Transverse colon (tissue), 4 donors: ENCODE data around the gene RXRG.

Source experiments
- POLR2A ChIP-seq: fragments of 450-650 bp; IDR thresholded peaks from one replicate; pipeline ENCODE4 v1.6.1; 2016; ENCODE audit warnings: antibody characterized with exemption, mild to moderate bottlenecking, moderate library complexity
- POLR2AphosphoS5 ChIP-seq, 3 donors: sonication (generic); formaldehyde crosslinking; IDR thresholded peaks; one replicate each; pipeline ENCODE4 v1.6.1; 2016; ENCODE audit warnings: antibody characterized with exemption in 3 of 3
- TF ChIP-seq, protein P1 (sequence below), 5 experiments: fragments of 200-600 bp in 3 of 5; fragments of 450-650 bp in 2 of 5; sonication (generic) in 3 of 5; IDR thresholded peaks; 1 replicate in 2 of 5; 2 replicates in 3 of 5; pipeline ENCODE4 v1.5.1; 2016 to 2017; ENCODE audit warnings: antibody characterized with exemption in 5 of 5, inconsistent platforms in 3 of 5, mild to moderate bottlenecking in 2 of 5, moderate library complexity in 1 of 5

DNA sequence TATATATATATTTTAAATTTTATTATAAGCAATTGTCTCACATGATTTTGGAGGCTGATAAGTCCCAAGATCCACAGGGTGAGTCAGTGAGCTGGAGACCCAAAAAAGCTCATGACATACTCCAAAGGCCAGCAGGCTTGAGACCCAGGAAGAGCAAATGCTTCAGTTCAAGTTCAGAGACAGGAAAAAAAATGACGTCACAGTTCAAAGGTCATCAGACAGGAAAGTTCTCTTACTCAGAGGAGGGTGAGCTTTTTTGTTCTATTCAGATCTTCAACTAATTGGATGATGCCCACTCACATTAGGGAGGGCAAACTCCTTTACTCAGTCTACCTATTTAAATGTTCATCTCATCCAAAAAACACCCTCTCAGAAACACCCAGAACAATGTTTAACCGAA, 18.2 kb downstream of the RXRG start:
- TF ChIP-seq, protein P1, sequence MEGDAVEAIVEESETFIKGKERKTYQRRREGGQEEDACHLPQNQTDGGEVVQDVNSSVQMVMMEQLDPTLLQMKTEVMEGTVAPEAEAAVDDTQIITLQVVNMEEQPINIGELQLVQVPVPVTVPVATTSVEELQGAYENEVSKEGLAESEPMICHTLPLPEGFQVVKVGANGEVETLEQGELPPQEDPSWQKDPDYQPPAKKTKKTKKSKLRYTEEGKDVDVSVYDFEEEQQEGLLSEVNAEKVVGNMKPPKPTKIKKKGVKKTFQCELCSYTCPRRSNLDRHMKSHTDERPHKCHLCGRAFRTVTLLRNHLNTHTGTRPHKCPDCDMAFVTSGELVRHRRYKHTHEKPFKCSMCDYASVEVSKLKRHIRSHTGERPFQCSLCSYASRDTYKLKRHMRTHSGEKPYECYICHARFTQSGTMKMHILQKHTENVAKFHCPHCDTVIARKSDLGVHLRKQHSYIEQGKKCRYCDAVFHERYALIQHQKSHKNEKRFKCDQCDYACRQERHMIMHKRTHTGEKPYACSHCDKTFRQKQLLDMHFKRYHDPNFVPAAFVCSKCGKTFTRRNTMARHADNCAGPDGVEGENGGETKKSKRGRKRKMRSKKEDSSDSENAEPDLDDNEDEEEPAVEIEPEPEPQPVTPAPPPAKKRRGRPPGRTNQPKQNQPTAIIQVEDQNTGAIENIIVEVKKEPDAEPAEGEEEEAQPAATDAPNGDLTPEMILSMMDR (IDR thresholded peaks at IDR 0.05), result no peak
- TF ChIP-seq POLR2A (no peak), POLR2AphosphoS5 (IDR thresholded peaks at IDR 0.05) (no peak)
